Activated naive CD8-positive, alpha-beta T cell (primary cell): Measurements from ENCODE around the gene SUMF2.
"Not testable (repeated sequence)": the region's sequence is repeated elsewhere in the genome, so short reads cannot be mapped to it uniquely, and the experiment has no call there.

Experiments
- H3K27ac Mint-ChIP-seq: one replicate; pipeline ENCODE4 v1.8.0; 2021; ENCODE audit warnings: mixed read lengths
- H3K27me3 Mint-ChIP-seq: one replicate; pipeline ENCODE4 v1.8.0; 2021; ENCODE audit warnings: mixed read lengths
- H3K36me3 Mint-ChIP-seq: one replicate; pipeline ENCODE4 v1.8.0; 2021; ENCODE audit warnings: mixed read lengths
- H3K4me1 Mint-ChIP-seq: one replicate; pipeline ENCODE4 v1.8.0; 2021; ENCODE audit warnings: low read depth, mixed read lengths
- H3K4me3 Mint-ChIP-seq: one replicate; pipeline ENCODE4 v1.8.0; 2021; ENCODE audit warnings: mild to moderate bottlenecking, mixed read lengths
- H3K9me3 Mint-ChIP-seq: one replicate; pipeline ENCODE4 v1.8.0; 2021; ENCODE audit warnings: low read depth, mixed read lengths

Gene SUMF2

GRCh38 chr7:56048245-56048644 lies 15.8 kb upstream of the SUMF2 start:
- Mint-ChIP-seq H3K27me3 (no peaks in the 10 kb centered on the region), H3K4me3 (no peak overlapping the region), H3K4me1 (peaks cover 19% of the 10 kb centered on the region), H3K9me3 (no peaks in the 10 kb centered on the region), H3K36me3 (peaks cover 2% of the 10 kb centered on the region), H3K27ac (no peak overlapping the region)

GRCh38 chr7:56048763-56049162 lies 15.3 kb upstream of the SUMF2 start:
- H3K4me3 Mint-ChIP-seq, H3K27me3 Mint-ChIP-seq, H3K27ac Mint-ChIP-seq, H3K9me3 Mint-ChIP-seq, H3K36me3 Mint-ChIP-seq: not testable (repeated sequence)
- peaks cover 24% of the 10 kb centered on the region for H3K4me1 Mint-ChIP-seq

- Mint-ChIP-seq H3K9me3 (no peaks in the 10 kb centered on the region), H3K4me1 (peaks cover 42% of the 10 kb centered on the region), H3K27me3 (no peaks in the 10 kb centered on the region), H3K36me3 (peaks cover 5% of the 10 kb centered on the region), H3K27ac (peak overlapping the region; percentile 98), H3K4me3 (peak overlapping the region; percentile 99)
Observed at GRCh38 chr7:56051053-56051338, 13.1 kb upstream of the SUMF2 start.

DNA sequence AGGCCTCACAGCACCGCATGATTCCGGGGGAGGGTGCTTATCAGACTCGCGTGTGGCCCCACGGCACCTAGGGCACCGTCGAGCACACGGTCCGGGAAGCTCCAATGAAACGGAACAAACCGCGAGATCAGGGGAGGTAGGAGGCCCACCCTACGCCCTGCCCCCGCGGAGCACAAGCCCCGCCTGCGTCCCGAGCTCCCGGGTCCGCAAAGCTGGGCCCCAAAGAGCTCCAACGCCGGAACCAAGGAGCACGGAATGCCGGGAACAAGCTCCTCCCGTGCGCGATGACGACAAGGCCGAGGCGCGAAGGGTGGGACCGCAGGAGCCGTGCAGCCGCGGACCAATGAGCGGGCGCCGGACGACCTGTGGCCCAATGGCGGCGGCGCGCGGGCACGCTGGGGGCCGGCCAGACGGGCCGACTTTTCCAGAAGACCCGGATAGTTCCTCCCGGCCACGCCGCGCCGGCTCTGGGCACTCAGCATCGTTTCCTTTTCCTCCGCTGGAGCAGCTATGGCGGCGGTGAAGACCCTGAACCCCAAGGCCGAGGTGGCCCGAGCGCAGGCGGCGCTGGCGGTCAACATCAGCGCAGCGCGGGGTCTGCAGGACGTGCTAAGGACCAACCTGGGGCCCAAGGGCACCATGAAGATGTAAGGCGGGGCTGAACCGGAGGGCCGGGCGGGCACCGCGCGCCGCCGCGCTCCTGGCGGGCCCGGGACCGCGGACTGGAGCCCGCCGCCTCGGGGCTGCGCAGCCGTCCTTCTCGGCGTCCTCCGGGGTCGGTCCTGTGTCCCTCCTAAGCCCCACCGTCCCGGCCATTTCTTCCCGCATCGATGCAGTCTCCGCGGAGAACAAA lies 12.5 kb upstream of the SUMF2 start, which contains the start of the genes CCT6A and PSPH:
Gene CCT6A, plus strand, starts transcription at position 427 of the 853 bp plus-strand sequence. Its CDS starts 84 bp downstream, at position 511.
Gene PSPH, minus strand, starts transcription at position 106 of the 853 bp plus-strand sequence. CDS start 30,232 bp downstream, outside the sequence.
- peaks cover 7% of the 10 kb centered on the region for H3K36me3 Mint-ChIP-seq
- H3K27me3 Mint-ChIP-seq = no peaks in the 10 kb centered on the region
- no peaks in the 10 kb centered on the region for H3K9me3 Mint-ChIP-seq
- peak within 1 kb of the TSS; percentile 98 for H3K27ac Mint-ChIP-seq
- peak within 1 kb of the TSS; percentile 99 for H3K4me3 Mint-ChIP-seq
- H3K4me1 Mint-ChIP-seq = peaks cover 44% of the 10 kb centered on the region

DNA sequence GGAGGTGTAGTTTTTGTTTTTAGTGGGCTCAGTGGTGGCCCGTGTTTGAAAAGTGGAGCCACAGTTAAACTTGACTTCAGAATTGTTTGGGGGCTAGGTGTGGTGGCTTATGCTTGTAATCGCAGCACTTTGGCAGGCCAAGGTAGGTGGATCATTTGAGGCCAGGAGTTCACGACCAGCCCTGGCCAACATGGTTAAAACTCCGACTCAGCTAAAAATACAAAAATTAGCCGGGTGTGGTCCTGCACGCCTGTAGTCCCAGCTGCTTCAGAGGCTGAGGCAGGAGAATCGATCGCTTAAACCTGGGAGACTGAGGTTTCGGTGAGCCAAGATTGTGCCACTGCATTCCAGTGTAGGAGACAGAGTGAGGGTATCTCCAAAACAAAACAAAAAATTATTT lies 10.7 kb upstream of the SUMF2 start:
- peak overlapping the region; percentile 54 for H3K27ac Mint-ChIP-seq
- H3K4me1 Mint-ChIP-seq = peaks cover 52% of the 10 kb centered on the region
- peak overlapping the region; percentile 99 for H3K4me3 Mint-ChIP-seq
- no peaks in the 10 kb centered on the region for H3K27me3 Mint-ChIP-seq
- H3K9me3 Mint-ChIP-seq = no peaks in the 10 kb centered on the region
- peaks cover 7% of the 10 kb centered on the region for H3K36me3 Mint-ChIP-seq

DNA sequence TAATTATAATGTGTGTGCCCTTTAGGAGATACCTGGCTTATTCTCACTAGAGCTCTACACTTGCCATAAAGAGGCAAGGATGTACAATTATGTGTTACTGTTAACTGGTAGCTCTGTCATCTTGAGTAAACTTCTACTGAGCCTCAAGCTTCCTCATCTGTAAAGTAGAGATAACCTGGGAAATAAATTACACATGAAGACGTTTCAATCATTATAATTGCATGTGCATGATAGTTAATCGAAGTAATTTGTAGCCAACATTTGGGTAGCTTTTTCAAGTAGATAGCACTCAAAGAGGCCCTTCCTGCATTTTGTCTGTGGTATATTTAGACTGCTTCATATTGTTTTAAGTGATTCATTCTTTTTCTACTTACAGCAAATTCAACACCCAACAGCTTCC lies 10.1 kb upstream of the SUMF2 start:
- peak overlapping the region; percentile 99 for H3K4me3 Mint-ChIP-seq
- H3K36me3 Mint-ChIP-seq = peaks cover 7% of the 10 kb centered on the region
- peaks cover 52% of the 10 kb centered on the region for H3K4me1 Mint-ChIP-seq
- no peaks in the 10 kb centered on the region for H3K27me3 Mint-ChIP-seq
- H3K27ac Mint-ChIP-seq = peak overlapping the region; percentile 73
- no peaks in the 10 kb centered on the region for H3K9me3 Mint-ChIP-seq

DNA sequence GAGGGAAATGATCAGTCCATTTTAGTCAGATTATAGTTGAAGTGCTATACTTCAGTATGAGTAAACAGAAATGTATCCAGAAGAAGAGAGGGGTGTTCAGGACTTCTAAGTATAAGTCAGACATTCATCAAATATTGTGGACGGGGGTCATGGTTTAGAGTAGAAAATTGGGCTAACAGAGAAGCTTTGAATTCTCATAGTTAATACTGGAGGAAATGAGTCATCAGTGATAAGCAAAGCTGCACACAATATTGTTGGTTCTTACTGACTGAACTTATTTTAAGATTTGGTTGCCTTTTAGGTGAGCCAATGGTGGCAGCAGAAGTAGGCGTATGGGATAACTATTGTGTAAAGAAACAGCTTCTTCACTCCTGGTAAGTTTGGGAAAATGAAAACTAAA lies 1.7 kb upstream of the SUMF2 start:
- H3K27me3 Mint-ChIP-seq = no peaks in the 10 kb centered on the region
- no peaks in the 10 kb centered on the region for H3K9me3 Mint-ChIP-seq
- H3K36me3 Mint-ChIP-seq = peaks cover 16% of the 10 kb centered on the region
- peak overlapping the region; percentile 71 for H3K4me3 Mint-ChIP-seq
- peaks cover 43% of the 10 kb centered on the region for H3K4me1 Mint-ChIP-seq
- peak overlapping the region; percentile 90 for H3K27ac Mint-ChIP-seq

DNA sequence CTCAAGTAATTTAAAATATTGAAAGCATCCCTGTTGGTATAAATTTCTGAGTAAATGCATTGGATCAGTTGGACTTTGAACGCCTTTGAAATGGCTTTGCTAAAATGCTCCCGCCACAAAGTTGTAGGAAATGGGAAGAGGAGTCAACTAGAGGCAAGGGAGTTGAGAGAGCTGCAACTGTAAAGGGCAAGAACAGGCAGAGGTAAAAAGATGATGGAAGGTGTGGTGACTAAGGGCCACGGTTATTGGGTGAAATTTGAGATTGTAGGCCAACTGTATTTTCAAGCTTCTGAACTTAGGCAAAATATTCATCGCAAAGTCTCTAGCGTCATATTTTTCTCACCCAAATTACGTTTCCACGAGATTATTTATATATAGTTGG lies 595 bp upstream of the SUMF2 start:
- peaks cover 38% of the 10 kb centered on the region for H3K4me1 Mint-ChIP-seq
- no peaks in the 10 kb centered on the region for H3K9me3 Mint-ChIP-seq
- H3K27ac Mint-ChIP-seq = peak overlapping the region; percentile 84
- H3K36me3 Mint-ChIP-seq = peaks cover 16% of the 10 kb centered on the region
- H3K4me3 Mint-ChIP-seq = peak overlapping the region; percentile 94
- no peaks in the 10 kb centered on the region for H3K27me3 Mint-ChIP-seq

DNA sequence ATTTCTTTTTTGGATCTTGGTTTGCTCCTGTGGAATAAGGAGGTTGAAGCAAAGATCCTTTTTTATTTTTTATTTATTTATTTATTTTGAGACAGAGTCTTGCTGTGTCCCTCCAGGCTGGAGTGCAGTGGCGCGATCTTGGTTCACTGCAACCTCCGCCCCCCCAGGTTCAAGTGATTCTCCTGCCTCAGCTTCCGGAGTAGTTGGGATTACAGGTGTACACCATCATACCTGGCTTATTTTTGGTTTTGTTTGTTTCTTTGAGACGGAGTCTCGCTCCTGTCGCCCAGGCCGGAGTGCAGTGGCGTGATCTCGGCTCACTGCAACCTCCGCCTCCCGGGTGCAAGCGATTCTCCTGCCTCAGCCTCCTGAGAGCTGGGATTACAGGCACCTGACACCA lies 2.3 kb downstream of the SUMF2 start:
- not testable (repeated sequence) for H3K9me3 Mint-ChIP-seq, H3K4me3 Mint-ChIP-seq, H3K27me3 Mint-ChIP-seq, H3K27ac Mint-ChIP-seq
- Mint-ChIP-seq H3K36me3 (peaks cover 21% of the 10 kb centered on the region), H3K4me1 (peaks cover 34% of the 10 kb centered on the region)

DNA sequence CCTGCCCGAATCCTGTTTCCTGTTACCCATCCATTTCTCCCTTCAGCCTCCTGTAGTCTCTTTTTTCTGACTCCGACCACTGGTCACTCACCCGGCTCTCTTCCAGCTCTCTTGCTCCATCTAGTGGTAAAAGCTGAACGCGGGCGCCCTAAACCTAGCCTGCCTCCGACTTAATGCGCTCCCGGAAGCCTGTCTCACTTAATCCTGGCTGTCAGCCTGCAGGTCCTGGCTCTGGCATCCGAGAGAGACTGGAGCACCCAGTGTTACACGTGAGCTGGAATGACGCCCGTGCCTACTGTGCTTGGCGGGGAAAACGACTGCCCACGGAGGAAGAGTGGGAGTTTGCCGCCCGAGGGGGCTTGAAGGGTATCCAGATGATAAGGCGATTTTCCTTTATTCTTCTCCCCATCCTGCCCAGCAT lies 10.3 kb downstream of the SUMF2 start:
- peaks cover 3% of the 10 kb centered on the region for H3K36me3 Mint-ChIP-seq
- no peak overlapping the region for H3K4me3 Mint-ChIP-seq
- no peak overlapping the region for H3K27ac Mint-ChIP-seq
- H3K4me1 Mint-ChIP-seq = peaks cover 4% of the 10 kb centered on the region
- H3K27me3 Mint-ChIP-seq = no peaks in the 10 kb centered on the region
- no peaks in the 10 kb centered on the region for H3K9me3 Mint-ChIP-seq

DNA sequence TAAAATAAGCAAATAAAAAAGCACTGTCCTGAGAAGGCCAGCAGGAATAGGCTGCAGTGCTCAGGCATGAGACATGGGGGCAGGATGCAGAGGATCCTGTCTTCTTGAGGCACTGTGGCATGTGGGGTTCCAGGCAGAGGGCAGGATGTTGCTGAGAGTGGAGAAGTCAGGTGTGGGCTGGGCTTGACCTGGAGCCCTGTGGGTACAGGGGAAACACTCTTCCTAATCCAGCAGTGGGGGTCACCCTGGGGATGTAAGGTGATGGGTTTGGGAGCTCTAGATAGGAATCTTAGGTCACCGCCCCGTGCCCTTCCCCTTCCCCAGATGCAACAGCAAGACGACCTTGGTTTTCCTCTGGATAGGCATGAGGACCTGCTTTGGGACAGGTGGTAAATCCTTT lies 13.6 kb downstream of the SUMF2 start:
- Mint-ChIP-seq H3K9me3 (no peaks in the 10 kb centered on the region), H3K27ac (no peak overlapping the region), H3K4me1 (peaks cover 4% of the 10 kb centered on the region)

DNA sequence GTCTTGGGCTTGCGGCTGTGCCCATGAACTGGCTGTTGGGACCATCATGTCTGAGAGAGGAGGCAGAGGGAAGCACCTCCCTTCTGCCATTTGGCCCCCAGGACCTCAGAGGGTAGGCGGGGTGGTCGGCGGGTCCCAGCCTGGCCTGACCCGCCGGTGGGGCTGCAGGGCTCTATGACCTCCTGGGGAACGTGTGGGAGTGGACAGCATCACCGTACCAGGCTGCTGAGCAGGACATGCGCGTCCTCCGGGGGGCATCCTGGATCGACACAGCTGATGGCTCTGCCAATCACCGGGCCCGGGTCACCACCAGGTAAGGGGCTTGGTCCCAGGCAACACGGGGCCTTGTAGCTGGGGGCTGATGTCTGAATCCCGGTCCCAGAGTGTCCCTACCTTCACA lies 14.1 kb downstream of the SUMF2 start:
- Mint-ChIP-seq H3K27ac (no peak overlapping the region), H3K4me1 (peaks cover 4% of the 10 kb centered on the region), H3K36me3 (no peaks in the 10 kb centered on the region), H3K27me3 (no peaks in the 10 kb centered on the region), H3K9me3 (no peaks in the 10 kb centered on the region), H3K4me3 (no peak overlapping the region)

More for the DNA sequence above, 13.6 kb downstream of the SUMF2 start:
- Mint-ChIP-seq H3K27me3 (no peaks in the 10 kb centered on the region), H3K36me3 (no peaks in the 10 kb centered on the region), H3K4me3 (no peak overlapping the region)

- Mint-ChIP-seq H3K27me3 (no peaks in the 10 kb centered on the region), H3K4me1 (no peaks in the 10 kb centered on the region), H3K36me3 (no peaks in the 10 kb centered on the region), H3K4me3 (no peak overlapping the region), H3K27ac (no peak overlapping the region), H3K9me3 (no peaks in the 10 kb centered on the region)
Observed at GRCh38 chr7:56079450-56080185, 15.5 kb downstream of the SUMF2 start.

GRCh38 chr7:56080726-56081435 lies 16.8 kb downstream of the SUMF2 start:
- not testable (repeated sequence) for H3K27ac Mint-ChIP-seq, H3K36me3 Mint-ChIP-seq, H3K4me3 Mint-ChIP-seq, H3K4me1 Mint-ChIP-seq, H3K27me3 Mint-ChIP-seq, H3K9me3 Mint-ChIP-seq
